WTC11 (cell line): ENCODE data around the gene NBEA. TPM values are rescaled to one million over a fixed set of nuclear protein-coding genes. Genes with fewer than 3 reads are reported as not detected.
A peak's percentile ranks its signal among the peaks of the same experiment; 100 is the strongest.

Experiments used
- ATAC-seq: fragments of 200-7000 bp; cut with Tn5 transposase; 2 replicates; pipeline ENCODE4 v1.10.0; 2021; ENCODE audit warnings: mild to moderate bottlenecking, moderate library complexity
- CTCF ChIA-PET: fragments of 300-600 bp; sonication (Branson Sonifier 250); formaldehyde crosslinking; loops from one replicate; lab custom pipeline; 2021; ENCODE audit warnings: antibody characterized with exemption; lab: Charles Lee
- POLR2A ChIA-PET: fragments of 350-600 bp; sonication (Branson Sonifier 250); formaldehyde crosslinking; loops from one replicate; lab custom pipeline; 2021; ENCODE audit warnings: antibody characterized with exemption; lab: Charles Lee
- DNase-seq: peaks from one replicate; pipeline ENCODE4 v3.0.0; 2021; ENCODE audit warnings: low spot score
- H3K27ac Mint-ChIP-seq: 2 replicates; pipeline ENCODE4 v1.8.0; 2021; ENCODE audit warnings: mixed read lengths
- H3K27me3 Mint-ChIP-seq: 2 replicates; pipeline ENCODE4 v1.8.0; 2021; ENCODE audit warnings: low read depth, mild to moderate bottlenecking, moderate library complexity, mixed read lengths
- H3K36me3 Mint-ChIP-seq: 2 replicates; pipeline ENCODE4 v1.8.0; 2021; ENCODE audit warnings: mixed read lengths
- H3K4me1 Mint-ChIP-seq: 2 replicates; pipeline ENCODE4 v1.8.0; 2022; ENCODE audit warnings: mixed read lengths
- H3K4me3 Mint-ChIP-seq: 2 replicates; pipeline ENCODE4 v1.8.0; 2021; ENCODE audit warnings: mild to moderate bottlenecking, moderate library complexity, mixed read lengths
- H3K9me3 Mint-ChIP-seq: 2 replicates; pipeline ENCODE4 v1.8.0; 2021; ENCODE audit warnings: mixed read lengths
- CBFB ChIP-seq: sonication (generic); formaldehyde crosslinking; IDR thresholded peaks from 2 replicates; pipeline ENCODE4 v1.8.1; 2022; ENCODE audit warnings: mild to moderate bottlenecking, low read depth, missing genetic modification reagents
- CREB1 ChIP-seq: sonication (generic); formaldehyde crosslinking; IDR thresholded peaks from 2 replicates; pipeline ENCODE4 v1.8.0; 2023; ENCODE audit warnings: mild to moderate bottlenecking, missing genetic modification reagents
- CREM ChIP-seq: sonication (generic); formaldehyde crosslinking; IDR thresholded peaks from 2 replicates; pipeline ENCODE4 v1.8.1; 2022; ENCODE audit warnings: mild to moderate bottlenecking, missing genetic modification reagents, moderate library complexity
- GRHL2 ChIP-seq: fragments of 250-450 bp; sonication (Bioruptor Pico); IDR thresholded peaks from 2 replicates; pipeline ENCODE4 v1.8.0; 2022; ENCODE audit warnings: mild to moderate bottlenecking, moderate library complexity; ENCODE audit not compliant: insufficient replicate concordance, severe bottlenecking
- GTF2I ChIP-seq: fragments of 250-450 bp; sonication (Bioruptor Pico); conservative IDR thresholded peaks from 2 replicates; pipeline ENCODE4 v1.4.0; 2021; ENCODE audit warnings: mild to moderate bottlenecking
- MYBL2 ChIP-seq: sonication (generic); formaldehyde crosslinking; IDR thresholded peaks from 2 replicates; pipeline ENCODE4 v1.8.1; 2023; ENCODE audit warnings: mild to moderate bottlenecking, moderate library complexity, missing genetic modification reagents
- NR2C2 ChIP-seq: sonication (generic); formaldehyde crosslinking; IDR thresholded peaks from 2 replicates; pipeline ENCODE4 v1.8.0; 2022; ENCODE audit warnings: mild to moderate bottlenecking, missing genetic modification reagents
- OVOL2 ChIP-seq: fragments of 250-450 bp; sonication (Bioruptor Pico); IDR thresholded peaks from 2 replicates; pipeline ENCODE4 v1.9.0; 2021; ENCODE audit warnings: mild to moderate bottlenecking, borderline replicate concordance
- TEAD1 ChIP-seq: sonication (generic); formaldehyde crosslinking; IDR thresholded peaks from 2 replicates; pipeline ENCODE4 v1.8.0; 2022; ENCODE audit warnings: mild to moderate bottlenecking, missing genetic modification reagents
- TEAD4 ChIP-seq: sonication (generic); formaldehyde crosslinking; IDR thresholded peaks from 2 replicates; pipeline ENCODE4 v1.8.0; 2022; ENCODE audit warnings: mild to moderate bottlenecking, missing genetic modification reagents
- TP53 ChIP-seq: sonication (generic); formaldehyde crosslinking; IDR thresholded peaks from 2 replicates; pipeline ENCODE4 v1.8.1; 2023; ENCODE audit warnings: mild to moderate bottlenecking, missing genetic modification reagents
- ZNF138 ChIP-seq: sonication (generic); formaldehyde crosslinking; conservative IDR thresholded peaks from 2 replicates; pipeline ENCODE4 v1.8.1; 2022; ENCODE audit warnings: mild to moderate bottlenecking, moderate library complexity, missing genetic modification reagents
- ZNF416 ChIP-seq: fragments of 250-450 bp; sonication (Bioruptor Pico); IDR thresholded peaks from 2 replicates; pipeline ENCODE4 v1.9.0; 2021; ENCODE audit warnings: mild to moderate bottlenecking, inconsistent platforms
- ZNF671 ChIP-seq: fragments of 250-450 bp; sonication (Bioruptor Pico); IDR thresholded peaks from 2 replicates; pipeline ENCODE4 v1.8.0; 2021; ENCODE audit warnings: mild to moderate bottlenecking
- total RNA-seq: library from RNA; stranded (reverse); gene quantifications from 3 replicates; pipeline ENCODE4 v1.2.3, GENCODE V29; 2021
- TF ChIP-seq, protein P1 (sequence below): sonication (generic); formaldehyde crosslinking; IDR thresholded peaks from 2 replicates; pipeline ENCODE4 v1.8.0; 2023; ENCODE audit warnings: missing genetic modification reagents
- TF ChIP-seq, protein P2 (sequence below): sonication (generic); formaldehyde crosslinking; IDR thresholded peaks from 2 replicates; pipeline ENCODE4 v1.8.1; 2022; ENCODE audit warnings: mild to moderate bottlenecking, missing genetic modification reagents, moderate library complexity, borderline replicate concordance
- TF ChIP-seq, protein P3 (sequence below): sonication (generic); formaldehyde crosslinking; IDR thresholded peaks from 2 replicates; pipeline ENCODE4 v1.8.1; 2022; ENCODE audit warnings: low read depth, missing genetic modification reagents, borderline replicate concordance
- TF ChIP-seq, protein P4 (sequence below): sonication (generic); formaldehyde crosslinking; IDR thresholded peaks from 2 replicates; pipeline ENCODE4 v1.8.1; 2023; ENCODE audit warnings: mild to moderate bottlenecking, moderate library complexity, missing genetic modification reagents
- TF ChIP-seq, protein P5 (sequence below): fragments of 250-450 bp; sonication (Bioruptor Pico); conservative IDR thresholded peaks from 2 replicates; pipeline ENCODE4 v1.9.0; 2021; ENCODE audit warnings: mild to moderate bottlenecking
- TF ChIP-seq, protein P6 (sequence below): sonication (generic); formaldehyde crosslinking; IDR thresholded peaks from 2 replicates; pipeline ENCODE4 v1.8.1; 2022; ENCODE audit warnings: mild to moderate bottlenecking, moderate library complexity, missing genetic modification reagents

NBEA gene
- total RNA-seq, 1 experiment from 2014 or later: 20.9 TPM

DNA sequence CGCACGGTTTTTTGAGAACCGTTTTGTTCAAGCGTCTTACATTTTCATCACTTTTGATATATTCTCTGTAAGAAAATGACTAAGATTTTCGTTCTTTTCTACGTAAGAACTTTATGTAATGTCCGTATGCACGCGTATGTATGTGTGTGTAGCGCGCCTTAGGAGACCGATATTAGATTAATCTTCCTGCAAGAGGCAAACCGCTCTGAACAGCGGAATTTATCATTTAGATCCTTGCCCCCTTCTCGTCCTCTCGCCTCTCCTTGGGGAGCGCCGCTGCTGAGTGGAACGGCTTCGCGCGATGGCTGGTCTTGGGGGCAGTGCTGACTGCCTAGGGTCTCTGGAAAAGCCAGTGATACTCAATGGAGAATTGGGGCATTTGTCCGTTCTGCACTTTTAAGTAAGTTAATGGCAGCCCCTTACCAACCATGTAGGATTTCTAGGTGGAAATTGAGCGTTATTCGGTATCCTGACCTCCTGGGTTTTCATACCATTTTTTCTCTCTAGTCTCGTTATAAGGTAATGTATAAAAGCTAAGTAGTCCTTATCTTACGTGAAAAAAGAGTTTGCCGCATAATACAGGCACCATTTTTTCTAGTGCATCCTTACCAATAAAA lies 529.7 kb downstream of the NBEA start:
- ATAC-seq (no peak), DNase-seq (peak; percentile 27)
- ChIA-PET POLR2A (no interaction called here), CTCF (no interaction called here)
- no peak for TF ChIP-seq GRHL2
- no peak for TF ChIP-seq CREB1 (CRISPR knock-in tag)
- TF ChIP-seq TEAD1 (CRISPR knock-in tag): no peak
- TF ChIP-seq, protein P1, sequence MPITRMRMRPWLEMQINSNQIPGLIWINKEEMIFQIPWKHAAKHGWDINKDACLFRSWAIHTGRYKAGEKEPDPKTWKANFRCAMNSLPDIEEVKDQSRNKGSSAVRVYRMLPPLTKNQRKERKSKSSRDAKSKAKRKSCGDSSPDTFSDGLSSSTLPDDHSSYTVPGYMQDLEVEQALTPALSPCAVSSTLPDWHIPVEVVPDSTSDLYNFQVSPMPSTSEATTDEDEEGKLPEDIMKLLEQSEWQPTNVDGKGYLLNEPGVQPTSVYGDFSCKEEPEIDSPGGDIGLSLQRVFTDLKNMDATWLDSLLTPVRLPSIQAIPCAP: no peak
- no peak for TF ChIP-seq GTF2I (CRISPR knock-in tag)
- TF ChIP-seq CREM (CRISPR knock-in tag): no peak
- TF ChIP-seq, protein P2, sequence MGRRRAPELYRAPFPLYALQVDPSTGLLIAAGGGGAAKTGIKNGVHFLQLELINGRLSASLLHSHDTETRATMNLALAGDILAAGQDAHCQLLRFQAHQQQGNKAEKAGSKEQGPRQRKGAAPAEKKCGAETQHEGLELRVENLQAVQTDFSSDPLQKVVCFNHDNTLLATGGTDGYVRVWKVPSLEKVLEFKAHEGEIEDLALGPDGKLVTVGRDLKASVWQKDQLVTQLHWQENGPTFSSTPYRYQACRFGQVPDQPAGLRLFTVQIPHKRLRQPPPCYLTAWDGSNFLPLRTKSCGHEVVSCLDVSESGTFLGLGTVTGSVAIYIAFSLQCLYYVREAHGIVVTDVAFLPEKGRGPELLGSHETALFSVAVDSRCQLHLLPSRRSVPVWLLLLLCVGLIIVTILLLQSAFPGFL: no peak
- no peak for TF ChIP-seq TP53 (CRISPR knock-in tag)
- TF ChIP-seq, protein P3, sequence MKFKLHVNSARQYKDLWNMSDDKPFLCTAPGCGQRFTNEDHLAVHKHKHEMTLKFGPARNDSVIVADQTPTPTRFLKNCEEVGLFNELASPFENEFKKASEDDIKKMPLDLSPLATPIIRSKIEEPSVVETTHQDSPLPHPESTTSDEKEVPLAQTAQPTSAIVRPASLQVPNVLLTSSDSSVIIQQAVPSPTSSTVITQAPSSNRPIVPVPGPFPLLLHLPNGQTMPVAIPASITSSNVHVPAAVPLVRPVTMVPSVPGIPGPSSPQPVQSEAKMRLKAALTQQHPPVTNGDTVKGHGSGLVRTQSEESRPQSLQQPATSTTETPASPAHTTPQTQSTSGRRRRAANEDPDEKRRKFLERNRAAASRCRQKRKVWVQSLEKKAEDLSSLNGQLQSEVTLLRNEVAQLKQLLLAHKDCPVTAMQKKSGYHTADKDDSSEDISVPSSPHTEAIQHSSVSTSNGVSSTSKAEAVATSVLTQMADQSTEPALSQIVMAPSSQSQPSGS (CRISPR knock-in tag): no peak
- TF ChIP-seq OVOL2 (CRISPR knock-in tag): no peak
- no peak for TF ChIP-seq ZNF416
- Mint-ChIP-seq H3K36me3 (no peaks in the 10 kb centered on the region), H3K4me3 (peak overlapping the region; percentile 80), H3K4me1 (peaks cover 47% of the 10 kb centered on the region), H3K27me3 (peaks cover 82% of the 10 kb centered on the region), H3K27ac (no peak overlapping the region), H3K9me3 (no peaks in the 10 kb centered on the region)

DNA sequence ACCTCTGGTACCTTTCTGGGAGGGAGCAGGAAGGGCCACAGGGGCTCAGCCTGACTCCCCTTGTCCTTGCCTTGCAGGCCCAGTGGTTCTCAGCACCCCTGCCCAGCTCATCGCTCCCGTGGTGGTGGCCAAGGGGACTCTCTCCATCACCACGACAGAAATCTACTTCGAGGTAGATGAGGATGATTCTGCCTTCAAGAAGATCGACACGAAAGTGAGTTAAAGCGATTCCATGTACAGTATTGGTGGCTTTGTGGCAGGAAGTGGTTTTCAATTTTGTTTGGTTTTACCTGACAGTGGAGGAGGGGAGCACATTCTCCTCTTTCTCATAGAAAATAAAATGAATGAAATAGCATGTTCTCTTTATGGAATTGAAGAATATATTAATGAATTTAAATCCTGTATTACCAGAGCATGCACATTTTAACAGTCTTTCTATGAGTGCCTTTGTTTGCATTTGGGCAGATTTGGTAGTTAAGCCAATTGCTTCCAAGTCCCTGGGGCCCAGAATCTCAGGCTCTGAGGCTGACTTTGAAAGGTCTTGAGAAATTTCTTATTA lies 530.3 kb downstream of the NBEA start:
- H3K9me3 Mint-ChIP-seq: no peaks in the 10 kb centered on the region
- peak overlapping the region; percentile 80 for H3K4me3 Mint-ChIP-seq
- ChIA-PET POLR2A (no interaction called here), CTCF (no interaction called here)
- no peaks in the 10 kb centered on the region for H3K36me3 Mint-ChIP-seq
- H3K27ac Mint-ChIP-seq: no peak overlapping the region
- DNase-seq (no peak), ATAC-seq (no peak)
- H3K4me1 Mint-ChIP-seq: peaks cover 53% of the 10 kb centered on the region
- no peak for TF ChIP-seq OVOL2 (CRISPR knock-in tag)
- TF ChIP-seq ZNF671 (CRISPR knock-in tag): no peak
- TF ChIP-seq TEAD4 (CRISPR knock-in tag): no peak
- no peak for TF ChIP-seq CREM (CRISPR knock-in tag)
- TF ChIP-seq, protein P4, sequence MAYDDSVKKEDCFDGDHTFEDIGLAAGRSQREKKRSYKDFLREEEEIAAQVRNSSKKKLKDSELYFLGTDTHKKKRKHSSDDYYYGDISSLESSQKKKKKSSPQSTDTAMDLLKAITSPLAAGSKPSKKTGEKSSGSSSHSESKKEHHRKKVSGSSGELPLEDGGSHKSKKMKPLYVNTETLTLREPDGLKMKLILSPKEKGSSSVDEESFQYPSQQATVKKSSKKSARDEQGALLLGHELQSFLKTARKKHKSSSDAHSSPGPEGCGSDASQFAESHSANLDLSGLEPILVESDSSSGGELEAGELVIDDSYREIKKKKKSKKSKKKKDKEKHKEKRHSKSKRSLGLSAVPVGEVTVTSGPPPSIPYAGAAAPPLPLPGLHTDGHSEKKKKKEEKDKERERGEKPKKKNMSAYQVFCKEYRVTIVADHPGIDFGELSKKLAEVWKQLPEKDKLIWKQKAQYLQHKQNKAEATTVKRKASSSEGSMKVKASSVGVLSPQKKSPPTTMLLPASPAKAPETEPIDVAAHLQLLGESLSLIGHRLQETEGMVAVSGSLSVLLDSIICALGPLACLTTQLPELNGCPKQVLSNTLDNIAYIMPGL: no peak
- no peak for TF ChIP-seq ZNF416
- H3K27me3 Mint-ChIP-seq: peaks cover 88% of the 10 kb centered on the region

DNA sequence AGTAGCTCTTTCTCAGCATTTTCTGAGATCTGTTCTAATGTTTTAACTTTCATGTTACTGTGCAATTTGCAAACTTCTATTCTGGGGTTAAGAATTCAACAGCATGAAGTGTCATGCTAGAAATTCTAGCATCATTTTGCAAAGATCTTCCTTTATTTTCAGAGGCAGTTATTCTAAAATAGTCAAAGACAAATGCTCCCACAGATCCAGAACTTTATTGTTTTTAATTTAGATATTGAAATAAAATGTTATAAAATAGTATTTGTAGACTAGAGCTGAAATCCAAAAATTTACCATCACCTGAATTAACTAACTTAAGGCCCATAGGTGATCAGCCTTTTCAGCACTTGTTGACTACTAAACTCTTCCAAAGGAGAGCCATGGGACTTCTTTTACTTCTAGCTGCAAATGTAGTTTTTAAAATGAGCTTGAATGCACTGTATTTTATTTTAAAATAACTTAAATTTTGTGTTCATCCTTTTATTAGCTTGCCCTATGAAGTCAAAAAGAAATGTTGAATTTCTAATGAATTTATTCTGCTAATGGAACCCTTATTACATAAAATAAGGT lies 531.2 kb downstream of the NBEA start:
- H3K4me3 Mint-ChIP-seq: no peak overlapping the region
- DNase-seq (no peak), ATAC-seq (no peak)
- H3K27ac Mint-ChIP-seq: no peak overlapping the region
- CTCF ChIA-PET: no interaction called here
- peaks cover 60% of the 10 kb centered on the region for H3K4me1 Mint-ChIP-seq
- no peaks in the 10 kb centered on the region for H3K9me3 Mint-ChIP-seq
- no peaks in the 10 kb centered on the region for H3K36me3 Mint-ChIP-seq
- peaks cover 97% of the 10 kb centered on the region for H3K27me3 Mint-ChIP-seq
- TF ChIP-seq, protein P5, sequence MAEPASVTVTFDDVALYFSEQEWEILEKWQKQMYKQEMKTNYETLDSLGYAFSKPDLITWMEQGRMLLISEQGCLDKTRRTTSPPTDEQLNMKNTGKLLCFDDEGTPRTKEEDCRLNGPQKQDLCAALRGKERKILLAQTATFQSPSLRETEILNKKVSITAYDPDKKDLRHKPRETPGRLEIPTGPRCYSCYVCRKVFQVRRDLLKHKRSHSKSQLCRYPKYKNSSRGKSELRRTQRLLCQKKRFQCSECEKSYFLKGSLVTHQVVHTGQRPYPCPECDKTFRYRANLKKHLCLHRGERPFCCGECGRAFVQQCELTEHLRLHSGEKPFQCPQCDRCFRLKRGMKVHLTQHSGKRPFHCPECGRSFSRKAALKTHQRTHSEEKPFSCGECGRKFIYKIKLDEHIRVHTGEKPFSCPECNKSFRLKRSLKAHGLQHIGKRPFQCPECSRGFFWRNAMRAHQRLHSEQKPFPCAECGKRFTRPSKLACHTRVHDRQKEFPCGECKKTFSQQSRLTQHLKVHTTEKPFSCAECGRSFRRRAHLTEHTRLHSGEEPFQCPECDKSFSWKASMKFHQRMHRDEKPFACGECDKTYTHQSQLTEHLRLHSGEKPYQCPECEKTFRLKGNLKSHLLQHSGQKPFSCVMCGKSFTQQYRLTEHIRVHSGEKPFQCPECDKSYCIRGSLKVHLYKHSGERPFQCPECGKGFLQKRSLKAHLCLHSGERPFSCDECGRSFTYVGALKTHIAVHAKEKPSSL (CRISPR knock-in tag): no peak
- TF ChIP-seq ZNF138 (no peak), NR2C2 (CRISPR knock-in tag) (no peak), MYBL2 (CRISPR knock-in tag) (no peak), CBFB (CRISPR knock-in tag) (no peak)
- TF ChIP-seq, protein P6, sequence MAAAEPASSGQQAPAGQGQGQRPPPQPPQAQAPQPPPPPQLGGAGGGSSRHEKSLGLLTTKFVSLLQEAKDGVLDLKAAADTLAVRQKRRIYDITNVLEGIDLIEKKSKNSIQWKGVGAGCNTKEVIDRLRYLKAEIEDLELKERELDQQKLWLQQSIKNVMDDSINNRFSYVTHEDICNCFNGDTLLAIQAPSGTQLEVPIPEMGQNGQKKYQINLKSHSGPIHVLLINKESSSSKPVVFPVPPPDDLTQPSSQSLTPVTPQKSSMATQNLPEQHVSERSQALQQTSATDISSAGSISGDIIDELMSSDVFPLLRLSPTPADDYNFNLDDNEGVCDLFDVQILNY (CRISPR knock-in tag): no peak
- POLR2A ChIA-PET: no interaction called here
